HCT116 (cell line): ENCODE results near the gene ARHGAP10. TPM values are rescaled to one million over a fixed set of nuclear protein-coding genes. Genes with fewer than 3 reads are reported as not detected.

Source experiments
- ATAC-seq: fragments of 200-7000 bp; cut with Tn5 transposase; 2 replicates; pipeline ENCODE4 v1.9.1; 2020; ENCODE audit warnings: mild to moderate bottlenecking, moderate library complexity
- BruUV-seq: library from RNA; stranded (reverse); fragments of 400-500 nt; replicated peaks from 2 replicates; lab custom pipeline; 2021; lab: Mats Ljungman, UMichigan
- CTCF ChIA-PET: fragments of 300-600 bp; sonication (Branson Sonifier 250); formaldehyde crosslinking; loops from one replicate; lab custom pipeline; 2021; ENCODE audit warnings: antibody characterized with exemption; lab: Charles Lee
- POLR2A ChIA-PET: fragments of 300-600, 350-600 bp; sonication (Branson Sonifier 250); formaldehyde crosslinking; loops from one replicate; lab custom pipeline; 2021; ENCODE audit warnings: antibody characterized with exemption; lab: Charles Lee
- RAD21 ChIA-PET, 2 experiments: fragments of 300-600 bp; sonication (Branson Sonifier 250); formaldehyde crosslinking; loops; one replicate each; lab custom pipeline; 2023; ENCODE audit warnings: low total read pairs in 2 of 2; ENCODE audit not compliant: uncharacterized antibody in 2 of 2, unreplicated experiment in 2 of 2, low non-redundant PET in 1 of 2; lab: Charles Lee
- DNase-seq: peaks from one replicate; pipeline ENCODE4 v3.0.0-alpha.2; 2010; ENCODE audit warnings: low read depth, low spot score
- H2AFZ ChIP-seq: fragments of 200-600 bp; shearing (Covaris generic), sonication (generic); 2 replicates; pipeline ENCODE4 v1.6.1; 2017; ENCODE audit warnings: low read depth, mixed run types, mixed read lengths, antibody characterized with exemption, low read length; ENCODE audit not compliant: poor library complexity, severe bottlenecking
- H3K27ac ChIP-seq: 2 replicates; pipeline ENCODE4 v1.5.1; 2012; ENCODE audit warnings: low read depth, low read length
- H3K27me3 ChIP-seq: fragments of 200-600 bp; sonication (generic); 2 replicates; pipeline ENCODE4 v1.6.1; 2016; ENCODE audit warnings: mixed run types, low read length, mixed read lengths; ENCODE audit not compliant: insufficient read depth
- H3K36me3 ChIP-seq, 2 experiments: fragments of 200-500 bp in 1 of 2; fragments of 200-600 bp in 1 of 2; sonication (Bioruptor generic) in 1 of 2; sonication (generic) in 1 of 2; 2 replicates each; pipeline versions ENCODE4 v1.5.1 to v1.6.1; 2014 to 2016; ENCODE audit warnings: low read length in 2 of 2, inconsistent platforms in 1 of 2, mixed read lengths in 1 of 2, mixed run types in 1 of 2; ENCODE audit not compliant: insufficient read depth in 2 of 2, control insufficient read depth in 1 of 2
- H3K4me1 ChIP-seq, 2 experiments: fragments of 200-600 bp in 1 of 2; sonication (generic) in 1 of 2; 2 replicates each; pipeline versions ENCODE4 v1.5.1 to v1.6.1; 2012 to 2017; ENCODE audit warnings: low read length in 2 of 2, inconsistent platforms in 1 of 2, mild to moderate bottlenecking in 1 of 2, mixed read lengths in 1 of 2, mixed run types in 1 of 2, moderate library complexity in 1 of 2; ENCODE audit not compliant: insufficient read depth in 2 of 2, control insufficient read depth in 1 of 2
- H3K4me2 ChIP-seq: fragments of 200-600 bp; sonication (generic); 2 replicates; pipeline ENCODE4 v1.6.1; 2017; ENCODE audit warnings: mixed run types, low read length, mixed read lengths
- H3K4me3 ChIP-seq, 2 experiments: fragments of 200-600 bp in 1 of 2; sonication (generic) in 1 of 2; replicated peaks in 1 of 2; 2 replicates each; pipeline ENCODE4 v1.5.1; 2011 to 2016; ENCODE audit warnings: low read length in 2 of 2, control low read depth in 1 of 2, low read depth in 1 of 2, mild to moderate bottlenecking in 1 of 2, mixed read lengths in 1 of 2, mixed run types in 1 of 2
- H3K79me2 ChIP-seq: fragments of 200-600 bp; sonication (generic); 2 replicates; pipeline ENCODE4 v1.6.1; 2017; ENCODE audit warnings: mild to moderate bottlenecking, mixed run types, low read length, moderate library complexity, mixed read lengths; ENCODE audit not compliant: insufficient read depth
- H3K9ac ChIP-seq: fragments of 200-600 bp; sonication (generic); 2 replicates; pipeline ENCODE4 v1.6.1; 2016; ENCODE audit warnings: low read length, mixed read lengths
- H3K9me2 ChIP-seq: fragments of 200-600 bp; sonication (generic), shearing (Covaris generic); 2 replicates; pipeline ENCODE4 v1.6.1; 2017; ENCODE audit warnings: mixed run types, mild to moderate bottlenecking, moderate library complexity; ENCODE audit not compliant: insufficient read depth
- H3K9me3 ChIP-seq, 2 experiments: fragments of 200-500 bp in 1 of 2; fragments of 200-600 bp in 1 of 2; sonication (Bioruptor generic) in 1 of 2; sonication (generic) in 1 of 2; 2 replicates each; pipeline ENCODE4 v1.6.1; 2014 to 2017; ENCODE audit warnings: low read length in 2 of 2, mixed read lengths in 2 of 2, inconsistent platforms in 1 of 2, low read depth in 1 of 2, mild to moderate bottlenecking in 1 of 2, mixed run types in 1 of 2, moderate library complexity in 1 of 2; ENCODE audit not compliant: control insufficient read depth in 1 of 2, insufficient read depth in 1 of 2
- H4K20me1 ChIP-seq: fragments of 200-600 bp; sonication (generic), shearing (Covaris generic); 2 replicates; pipeline ENCODE4 v1.6.1; 2017; ENCODE audit warnings: mixed run types, mild to moderate bottlenecking, moderate library complexity; ENCODE audit not compliant: insufficient read depth
- ATF3 ChIP-seq: IDR thresholded peaks from 2 replicates; pipeline ENCODE4 v1.6.1; 2012
- CBX3 ChIP-seq: IDR thresholded peaks from 2 replicates; pipeline ENCODE4 v1.6.1; 2012; ENCODE audit warnings: low read depth
- CEBPB ChIP-seq: IDR thresholded peaks from 2 replicates; pipeline ENCODE4 v1.6.1; 2012; ENCODE audit warnings: low read depth
- EGR1 ChIP-seq: IDR thresholded peaks from 2 replicates; pipeline ENCODE4 v1.6.1; 2012; ENCODE audit warnings: low read depth
- EZH2 ChIP-seq: fragments of 200-600 bp; sonication (generic); IDR thresholded peaks from 2 replicates; pipeline ENCODE4 v1.6.1; 2017; ENCODE audit warnings: antibody characterized with exemption, mixed run types
- POLR2A ChIP-seq: IDR thresholded peaks from 2 replicates; pipeline ENCODE4 v1.7.0; 2011; ENCODE audit warnings: borderline replicate concordance; ENCODE audit not compliant: insufficient read depth, insufficient read length; ENCODE audit errors: extremely low read depth
- POLR2AphosphoS5 ChIP-seq: IDR thresholded peaks from 2 replicates; pipeline ENCODE4 v1.6.1; 2011; ENCODE audit warnings: mild to moderate bottlenecking, low read depth, low read length, moderate library complexity
- RAD21 ChIP-seq: IDR thresholded peaks from 2 replicates; pipeline ENCODE4 v1.6.1; 2012; ENCODE audit warnings: low read depth, mild to moderate bottlenecking
- SIN3A ChIP-seq: IDR thresholded peaks from 2 replicates; pipeline ENCODE4 v1.6.1; 2012; ENCODE audit warnings: low read depth
- SP1 ChIP-seq: IDR thresholded peaks from 2 replicates; pipeline ENCODE4 v1.6.1; 2012; ENCODE audit warnings: low read depth
- SRF ChIP-seq: IDR thresholded peaks from 2 replicates; pipeline ENCODE4 v1.6.1; 2012; ENCODE audit warnings: low read depth
- YY1 ChIP-seq: IDR thresholded peaks from 2 replicates; pipeline ENCODE4 v1.6.1; 2011; ENCODE audit warnings: low read length, low read depth, moderate library complexity, mild to moderate bottlenecking; ENCODE audit not compliant: insufficient replicate concordance; ENCODE audit errors: extremely low read depth
- ZFX ChIP-seq: fragments of 450-650 bp; IDR thresholded peaks from 2 replicates; pipeline ENCODE4 v1.6.1; 2017
- intact Hi-C: fragments of 100-400 bp; cut with micrococcal nuclease; formaldehyde crosslinking; loops from 2 replicates; pipeline ENCODE4 v1.10.0; 2022
- total RNA-seq: library from RNA; stranded (reverse); gene quantifications from one replicate; pipeline ENCODE4 v1.2.1, GENCODE V29; 2021; ENCODE audit not compliant: unreplicated experiment
- TF ChIP-seq, protein P1 (sequence below): IDR thresholded peaks from 2 replicates; pipeline ENCODE4 v1.6.1; 2012; ENCODE audit warnings: low read depth
- TF ChIP-seq, protein P2 (sequence below), 3 experiments: fragments of 200-600 bp in 1 of 3; sonication (generic) in 1 of 3; IDR thresholded peaks in 2 of 3; conservative IDR thresholded peaks in 1 of 3; 2 replicates each; pipeline ENCODE4 v1.5.1; 2012 to 2017; ENCODE audit warnings: low read depth in 2 of 3, low read length in 2 of 3, antibody characterized with exemption in 1 of 3, borderline replicate concordance in 1 of 3, control low read depth in 1 of 3, mild to moderate bottlenecking in 1 of 3, mixed read lengths in 1 of 3, mixed run types in 1 of 3, moderate library complexity in 1 of 3; ENCODE audit not compliant: insufficient read depth in 1 of 3

ARHGAP10 gene
- total RNA-seq, 1 experiment from 2014 or later = 24.7 TPM

DNA sequence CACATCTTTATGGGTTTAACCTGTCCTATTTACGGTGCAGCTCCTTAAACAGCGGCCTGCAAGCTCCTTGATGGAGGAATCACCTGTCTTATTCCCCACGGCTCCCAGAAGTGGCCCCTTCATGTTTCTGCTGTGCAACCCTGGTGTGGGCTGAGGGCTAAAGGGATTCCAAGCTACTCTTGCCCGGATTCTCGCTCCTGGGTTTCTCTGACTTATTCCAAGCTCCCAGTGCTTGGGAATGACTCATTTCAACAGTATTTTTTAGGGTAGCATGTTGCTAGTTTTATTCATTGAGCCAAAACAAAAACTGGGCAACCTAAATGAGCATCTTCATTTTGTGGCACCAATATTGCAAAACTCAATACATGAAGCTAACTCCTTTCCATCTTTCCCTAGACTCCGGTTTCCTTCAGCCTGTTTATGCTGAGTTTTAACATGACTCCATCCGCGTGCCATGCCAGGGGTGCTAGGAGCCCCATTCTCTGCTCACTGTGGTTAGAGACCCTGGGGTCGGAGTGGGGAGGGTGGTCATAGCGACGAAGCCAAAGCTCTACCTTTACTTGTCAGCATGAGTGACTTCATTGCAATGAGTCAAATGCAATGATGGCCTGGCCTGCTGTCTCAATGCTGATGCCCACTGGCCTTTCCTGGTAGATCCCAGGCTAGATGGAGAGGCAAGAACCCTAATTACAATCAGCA, 360.6 kb downstream of the ARHGAP10 start:
- CTCF ChIA-PET = no interaction called here
- Histone ChIP-seq H3K79me2 (no peaks in the 10 kb centered on the region), H3K4me1 (peaks cover 3 to 9% of the 10 kb centered on the region in 2 experiments; a peak in 2 of 4 replicates), H3K9ac (no peak overlapping the region)
- TF ChIP-seq, protein P1, sequence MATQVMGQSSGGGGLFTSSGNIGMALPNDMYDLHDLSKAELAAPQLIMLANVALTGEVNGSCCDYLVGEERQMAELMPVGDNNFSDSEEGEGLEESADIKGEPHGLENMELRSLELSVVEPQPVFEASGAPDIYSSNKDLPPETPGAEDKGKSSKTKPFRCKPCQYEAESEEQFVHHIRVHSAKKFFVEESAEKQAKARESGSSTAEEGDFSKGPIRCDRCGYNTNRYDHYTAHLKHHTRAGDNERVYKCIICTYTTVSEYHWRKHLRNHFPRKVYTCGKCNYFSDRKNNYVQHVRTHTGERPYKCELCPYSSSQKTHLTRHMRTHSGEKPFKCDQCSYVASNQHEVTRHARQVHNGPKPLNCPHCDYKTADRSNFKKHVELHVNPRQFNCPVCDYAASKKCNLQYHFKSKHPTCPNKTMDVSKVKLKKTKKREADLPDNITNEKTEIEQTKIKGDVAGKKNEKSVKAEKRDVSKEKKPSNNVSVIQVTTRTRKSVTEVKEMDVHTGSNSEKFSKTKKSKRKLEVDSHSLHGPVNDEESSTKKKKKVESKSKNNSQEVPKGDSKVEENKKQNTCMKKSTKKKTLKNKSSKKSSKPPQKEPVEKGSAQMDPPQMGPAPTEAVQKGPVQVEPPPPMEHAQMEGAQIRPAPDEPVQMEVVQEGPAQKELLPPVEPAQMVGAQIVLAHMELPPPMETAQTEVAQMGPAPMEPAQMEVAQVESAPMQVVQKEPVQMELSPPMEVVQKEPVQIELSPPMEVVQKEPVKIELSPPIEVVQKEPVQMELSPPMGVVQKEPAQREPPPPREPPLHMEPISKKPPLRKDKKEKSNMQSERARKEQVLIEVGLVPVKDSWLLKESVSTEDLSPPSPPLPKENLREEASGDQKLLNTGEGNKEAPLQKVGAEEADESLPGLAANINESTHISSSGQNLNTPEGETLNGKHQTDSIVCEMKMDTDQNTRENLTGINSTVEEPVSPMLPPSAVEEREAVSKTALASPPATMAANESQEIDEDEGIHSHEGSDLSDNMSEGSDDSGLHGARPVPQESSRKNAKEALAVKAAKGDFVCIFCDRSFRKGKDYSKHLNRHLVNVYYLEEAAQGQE = no peak
- TF ChIP-seq EZH2 = no peak
- TF ChIP-seq POLR2AphosphoS5 = no peak
- TF ChIP-seq EGR1 = no peak
- no peak for TF ChIP-seq SRF
- TF ChIP-seq SIN3A = no peak
- TF ChIP-seq, protein P2, sequence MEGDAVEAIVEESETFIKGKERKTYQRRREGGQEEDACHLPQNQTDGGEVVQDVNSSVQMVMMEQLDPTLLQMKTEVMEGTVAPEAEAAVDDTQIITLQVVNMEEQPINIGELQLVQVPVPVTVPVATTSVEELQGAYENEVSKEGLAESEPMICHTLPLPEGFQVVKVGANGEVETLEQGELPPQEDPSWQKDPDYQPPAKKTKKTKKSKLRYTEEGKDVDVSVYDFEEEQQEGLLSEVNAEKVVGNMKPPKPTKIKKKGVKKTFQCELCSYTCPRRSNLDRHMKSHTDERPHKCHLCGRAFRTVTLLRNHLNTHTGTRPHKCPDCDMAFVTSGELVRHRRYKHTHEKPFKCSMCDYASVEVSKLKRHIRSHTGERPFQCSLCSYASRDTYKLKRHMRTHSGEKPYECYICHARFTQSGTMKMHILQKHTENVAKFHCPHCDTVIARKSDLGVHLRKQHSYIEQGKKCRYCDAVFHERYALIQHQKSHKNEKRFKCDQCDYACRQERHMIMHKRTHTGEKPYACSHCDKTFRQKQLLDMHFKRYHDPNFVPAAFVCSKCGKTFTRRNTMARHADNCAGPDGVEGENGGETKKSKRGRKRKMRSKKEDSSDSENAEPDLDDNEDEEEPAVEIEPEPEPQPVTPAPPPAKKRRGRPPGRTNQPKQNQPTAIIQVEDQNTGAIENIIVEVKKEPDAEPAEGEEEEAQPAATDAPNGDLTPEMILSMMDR (IDR thresholded peaks at IDR 0.05 in 2 of 3, conservative IDR thresholded peaks at IDR 0.05 in 1 of 3; ENCODE audit: borderline replicate concordance in 1 of 3, insufficient read depth in 1 of 3, low read depth in 2 of 3, low read length in 2 of 3) = no peak
- no peak for TF ChIP-seq ZFX
- no peak for TF ChIP-seq CEBPB
- no peak for TF ChIP-seq CBX3
- TF ChIP-seq POLR2A = no peak
- TF ChIP-seq SP1 = no peak
- no peak for TF ChIP-seq YY1
- no peak for TF ChIP-seq RAD21
- no peak for TF ChIP-seq ATF3
- TF ChIP-seq, all 23 proteins: peak for 0
- intact Hi-C loops = no loop called here
- H3K27me3 ChIP-seq = no peaks in the 10 kb centered on the region
- ATAC-seq (no peak), DNase-seq (no peak)
- BruUV-seq = no TSS peak
- H4K20me1 ChIP-seq = no peaks in the 10 kb centered on the region
- H2AFZ ChIP-seq = no peak overlapping the region
- H3K4me2 ChIP-seq = no peak overlapping the region
- H3K4me3 ChIP-seq = no peak overlapping the region
- ChIA-PET POLR2A (no interaction called here), RAD21 (no interaction called here)
- no peaks in the 10 kb centered on the region for H3K9me2 ChIP-seq
- no peaks in the 10 kb centered on the region for H3K36me3 ChIP-seq
- H3K27ac ChIP-seq = no peak overlapping the region
- no peaks in the 10 kb centered on the region for H3K9me3 ChIP-seq
